ENCODE results near the gene TTC7B. TPM values are rescaled to one million over a fixed set of nuclear protein-coding genes. Genes with fewer than 3 reads are reported as not detected.

TTC7B gene
- total and polyA plus RNA-seq, 2 of the 13 experiments (the other 11 are each of a cell fraction or from before 2014, with no cell fraction given) = 1.3 to 3.2 TPM

- no peak for TF ChIP-seq ZNF281 (CRISPR knock-in tag; IDR thresholded peaks at IDR 0.05; ENCODE audit: borderline replicate concordance)
- TF ChIP-seq PHF8 (CRISPR knock-in tag; IDR thresholded peaks at IDR 0.05) = peak; percentile 70
- TF ChIP-seq ZNF674 (CRISPR knock-in tag; IDR thresholded peaks at IDR 0.05; ENCODE audit: low read depth) = 0 out of 2 replicates have a peak, but pooled peaks have one; percentile 77
- TF ChIP-seq ZXDC (CRISPR knock-in tag; IDR thresholded peaks at IDR 0.05) = no peak
- no peak for TF ChIP-seq ATRX (CRISPR knock-in tag; IDR thresholded peaks at IDR 0.05; ENCODE audit: borderline replicate concordance)
- TF ChIP-seq POLR2G (IDR thresholded peaks at IDR 0.05; ENCODE audit: low read depth, low read length) = peak; percentile 54
- peak; percentile 40; the same call in 1 of the 2 replicates for TF ChIP-seq ZSCAN31 (CRISPR knock-in tag; IDR thresholded peaks at IDR 0.05; ENCODE audit: low read depth)
- no peak for TF ChIP-seq TIGD3 (CRISPR knock-in tag; IDR thresholded peaks at IDR 0.05; ENCODE audit: borderline replicate concordance)
- TF ChIP-seq TMF1 (CRISPR knock-in tag; IDR thresholded peaks at IDR 0.05; ENCODE audit: low read depth) = no peak
- TF ChIP-seq ZNF644 (CRISPR knock-in tag; IDR thresholded peaks at IDR 0.05; ENCODE audit: low read depth) = no peak
- TF ChIP-seq ZNF142 (CRISPR knock-in tag; IDR thresholded peaks at IDR 0.05) = no peak
- no peak for TF ChIP-seq SRY (CRISPR knock-in tag; IDR thresholded peaks at IDR 0.05)
Measured at GRCh38 chr14:90500665-90501370, 315.4 kb downstream of the TTC7B start (continued).
